ENCODE data around the gene SELENON. TPM values are rescaled to one million over a fixed set of nuclear protein-coding genes. Genes with fewer than 3 reads are reported as not detected.

Gene SELENON
- total RNA-seq, 1 donor from 2014 or later, result 95.9 TPM

DNA sequence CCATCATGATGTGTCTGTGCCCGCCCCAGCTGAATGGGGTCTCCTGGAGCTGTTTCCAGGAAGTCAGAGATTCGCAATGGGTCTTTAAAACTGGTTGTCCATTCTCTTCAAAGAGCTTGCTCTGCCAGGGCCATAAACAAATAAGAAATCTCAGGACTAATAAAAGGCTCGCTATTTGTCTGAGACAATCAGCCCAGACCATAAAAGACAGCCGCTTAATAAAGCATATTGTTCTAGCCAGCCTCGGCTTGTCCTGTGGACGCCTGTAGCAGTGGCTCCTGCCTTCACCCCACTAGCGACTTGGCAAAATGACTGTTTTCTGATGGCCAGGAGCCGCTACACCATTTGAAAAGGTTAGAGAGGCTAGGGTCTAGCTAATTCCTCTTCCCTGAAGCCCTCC, 20.6 kb upstream of the SELENON start:
- TF ChIP-seq, protein P1, sequence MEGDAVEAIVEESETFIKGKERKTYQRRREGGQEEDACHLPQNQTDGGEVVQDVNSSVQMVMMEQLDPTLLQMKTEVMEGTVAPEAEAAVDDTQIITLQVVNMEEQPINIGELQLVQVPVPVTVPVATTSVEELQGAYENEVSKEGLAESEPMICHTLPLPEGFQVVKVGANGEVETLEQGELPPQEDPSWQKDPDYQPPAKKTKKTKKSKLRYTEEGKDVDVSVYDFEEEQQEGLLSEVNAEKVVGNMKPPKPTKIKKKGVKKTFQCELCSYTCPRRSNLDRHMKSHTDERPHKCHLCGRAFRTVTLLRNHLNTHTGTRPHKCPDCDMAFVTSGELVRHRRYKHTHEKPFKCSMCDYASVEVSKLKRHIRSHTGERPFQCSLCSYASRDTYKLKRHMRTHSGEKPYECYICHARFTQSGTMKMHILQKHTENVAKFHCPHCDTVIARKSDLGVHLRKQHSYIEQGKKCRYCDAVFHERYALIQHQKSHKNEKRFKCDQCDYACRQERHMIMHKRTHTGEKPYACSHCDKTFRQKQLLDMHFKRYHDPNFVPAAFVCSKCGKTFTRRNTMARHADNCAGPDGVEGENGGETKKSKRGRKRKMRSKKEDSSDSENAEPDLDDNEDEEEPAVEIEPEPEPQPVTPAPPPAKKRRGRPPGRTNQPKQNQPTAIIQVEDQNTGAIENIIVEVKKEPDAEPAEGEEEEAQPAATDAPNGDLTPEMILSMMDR (IDR thresholded peaks at IDR 0.05), result no peak
- DNase-seq, result no peak
- no peaks in the 10 kb centered on the region for H3K27me3 ChIP-seq
- H3K9me3 ChIP-seq, result no peaks in the 10 kb centered on the region
- peaks cover 19% of the 10 kb centered on the region for H3K36me3 ChIP-seq
- H3K4me1 ChIP-seq, result peaks cover 6% of the 10 kb centered on the region
- intact Hi-C loops (cut with DNase I), result no loop called here
- no peak overlapping the region for H3K27ac ChIP-seq
- no peak overlapping the region for H3K4me3 ChIP-seq
- no peak for ATAC-seq

DNA sequence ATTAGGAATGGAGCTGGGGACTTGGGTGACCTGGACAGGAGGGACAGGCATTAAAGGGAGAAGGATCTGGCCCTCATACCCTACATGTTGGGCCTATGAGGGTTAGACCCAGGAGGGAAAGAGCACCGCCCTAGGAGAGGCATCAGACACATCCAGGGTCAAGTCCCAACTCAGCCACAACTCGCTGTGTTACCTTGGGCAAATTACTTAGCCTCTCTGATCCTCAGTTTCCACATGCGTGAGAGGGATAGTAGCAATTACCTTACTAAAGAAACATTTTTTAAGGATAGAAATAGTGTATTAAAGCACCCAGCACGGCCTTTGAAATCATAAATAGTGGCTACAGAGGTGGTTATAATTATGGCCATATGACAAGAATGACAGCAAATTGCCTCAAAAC, 20.1 kb upstream of the SELENON start:
- Histone ChIP-seq H3K4me3 (no peak overlapping the region), H3K27me3 (no peaks in the 10 kb centered on the region), H3K9me3 (no peaks in the 10 kb centered on the region), H3K36me3 (peaks cover 23% of the 10 kb centered on the region), H3K27ac (no peak overlapping the region), H3K4me1 (peaks cover 6% of the 10 kb centered on the region)
- TF ChIP-seq, protein P1 (IDR thresholded peaks at IDR 0.05), result no peak
- intact Hi-C loops (cut with DNase I), result no loop called here
- ATAC-seq (no peak), DNase-seq (no peak)

DNA sequence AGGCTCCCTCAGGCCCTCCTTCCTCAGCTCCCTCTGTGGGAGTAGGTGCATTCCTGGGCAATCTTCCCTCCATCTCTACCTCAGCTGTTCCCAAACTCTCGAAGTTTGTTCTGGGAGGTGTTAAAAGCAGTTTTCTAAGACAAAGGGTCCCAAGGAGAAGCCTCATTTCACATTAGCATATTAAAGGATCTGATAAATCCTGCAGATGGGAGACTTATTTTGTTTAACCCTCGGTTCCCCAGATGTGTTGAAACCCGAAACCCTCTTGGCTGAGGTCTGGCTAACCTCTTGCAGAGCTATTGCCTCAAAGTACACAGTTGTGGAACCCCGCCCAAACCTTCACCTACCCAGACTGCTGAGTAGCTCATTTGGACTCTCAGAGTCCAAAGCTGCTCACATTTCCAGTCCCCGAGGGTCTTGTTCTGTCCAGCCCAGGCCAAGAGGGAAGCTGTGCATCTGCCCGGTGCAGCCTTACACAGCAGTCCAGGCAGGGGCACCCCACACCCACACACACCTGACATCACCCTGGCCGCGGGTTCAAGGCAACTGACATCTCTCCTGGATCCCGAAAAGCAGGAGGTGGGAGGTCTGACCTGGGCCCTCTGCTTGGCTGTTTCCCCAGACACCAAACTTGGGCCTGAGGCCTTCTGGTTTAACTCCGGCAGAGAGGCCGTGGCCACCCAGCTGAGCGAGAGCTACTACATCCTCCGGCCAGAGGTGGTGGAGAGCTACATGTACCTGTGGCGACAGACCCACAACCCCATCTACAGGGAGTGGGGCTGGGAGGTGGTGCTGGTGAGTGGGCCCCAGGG, 19.5 kb upstream of the SELENON start:
- H3K36me3 ChIP-seq, result peaks cover 23% of the 10 kb centered on the region
- peaks cover 6% of the 10 kb centered on the region for H3K4me1 ChIP-seq
- DNase-seq (no peak), ATAC-seq (no peak)
- intact Hi-C loops (cut with DNase I), result no loop called here
- TF ChIP-seq, protein P1 (IDR thresholded peaks at IDR 0.05), result no peak
- no peak overlapping the region for H3K27ac ChIP-seq
- H3K27me3 ChIP-seq, result no peaks in the 10 kb centered on the region
- no peaks in the 10 kb centered on the region for H3K9me3 ChIP-seq
- no peak overlapping the region for H3K4me3 ChIP-seq

DNA sequence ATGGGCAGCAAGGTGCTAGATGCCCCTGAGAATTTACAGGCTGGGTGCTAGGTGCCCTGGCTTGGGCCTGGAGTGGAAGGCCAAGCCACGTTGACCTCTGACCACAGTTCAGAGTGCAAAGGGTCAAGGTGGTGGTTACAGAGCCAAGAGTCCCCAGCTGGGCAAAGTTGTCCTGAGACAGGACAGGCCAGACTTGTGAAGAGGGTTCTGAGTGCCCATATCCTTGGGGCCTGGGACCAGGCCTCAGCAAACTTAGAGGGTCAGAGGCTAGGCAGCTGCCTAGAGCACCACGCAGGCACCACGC, 18.9 kb upstream of the SELENON start:
- peaks cover 4% of the 10 kb centered on the region for H3K4me1 ChIP-seq

DNA sequence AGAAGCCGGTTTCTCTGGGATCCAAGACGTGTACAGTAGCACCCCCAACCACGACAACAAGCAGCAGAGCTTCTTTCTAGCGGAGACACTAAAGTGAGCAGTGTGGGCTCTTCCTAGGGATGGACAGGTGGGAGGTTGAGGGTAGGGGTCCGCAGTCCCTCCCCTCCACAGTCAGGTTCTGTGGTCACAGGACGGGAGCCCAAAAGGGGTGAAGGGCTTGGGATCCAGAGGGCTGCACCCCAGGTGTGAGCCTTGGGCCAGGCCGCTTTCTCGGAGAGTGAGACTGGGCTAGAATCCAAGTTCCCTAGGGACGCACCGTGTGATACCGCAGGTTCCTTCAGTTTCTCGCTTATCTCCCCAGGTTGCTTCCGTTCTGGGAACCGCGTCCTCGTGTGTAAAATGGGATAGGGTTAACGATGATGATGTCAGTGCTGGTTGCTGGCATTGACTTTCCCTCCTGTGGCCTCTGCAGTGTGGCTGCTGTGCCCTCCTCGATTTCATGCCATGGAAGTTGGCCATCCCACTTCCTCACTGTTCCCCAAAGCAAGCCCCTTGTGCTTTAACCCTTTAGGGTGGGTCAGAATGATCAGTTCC, 17.3 kb upstream of the SELENON start:
- DNase-seq (no peak), ATAC-seq (no peak)
- TF ChIP-seq, protein P1 (IDR thresholded peaks at IDR 0.05), result no peak
- H3K4me1 ChIP-seq, result peaks cover 4% of the 10 kb centered on the region
- no peak overlapping the region for H3K27ac ChIP-seq
- intact Hi-C loops (cut with DNase I), result no loop called here
- H3K4me3 ChIP-seq, result no peak overlapping the region
- H3K27me3 ChIP-seq, result no peaks in the 10 kb centered on the region
- no peaks in the 10 kb centered on the region for H3K9me3 ChIP-seq
- H3K36me3 ChIP-seq, result peaks cover 28% of the 10 kb centered on the region

More for the DNA sequence above, 18.9 kb upstream of the SELENON start:
- ATAC-seq (no peak), DNase-seq (no peak)
- Histone ChIP-seq H3K9me3 (no peaks in the 10 kb centered on the region), H3K27ac (no peak overlapping the region), H3K4me3 (no peak overlapping the region), H3K27me3 (no peaks in the 10 kb centered on the region), H3K36me3 (peaks cover 23% of the 10 kb centered on the region)
- intact Hi-C loops (cut with DNase I), result no loop called here
- TF ChIP-seq, protein P1 (IDR thresholded peaks at IDR 0.05), result no peak
